Fibroblast of skin of back (primary cell): ENCODE results near the gene MAP4K1.
"Not testable (repeated sequence)": the region's sequence is repeated elsewhere in the genome, so short reads cannot be mapped to it uniquely, and the experiment has no call there.

Source experiments
- DNase-seq: peaks from one replicate; pipeline ENCODE4 v3.0.0-alpha.2; 2013

Gene MAP4K1

DNA sequence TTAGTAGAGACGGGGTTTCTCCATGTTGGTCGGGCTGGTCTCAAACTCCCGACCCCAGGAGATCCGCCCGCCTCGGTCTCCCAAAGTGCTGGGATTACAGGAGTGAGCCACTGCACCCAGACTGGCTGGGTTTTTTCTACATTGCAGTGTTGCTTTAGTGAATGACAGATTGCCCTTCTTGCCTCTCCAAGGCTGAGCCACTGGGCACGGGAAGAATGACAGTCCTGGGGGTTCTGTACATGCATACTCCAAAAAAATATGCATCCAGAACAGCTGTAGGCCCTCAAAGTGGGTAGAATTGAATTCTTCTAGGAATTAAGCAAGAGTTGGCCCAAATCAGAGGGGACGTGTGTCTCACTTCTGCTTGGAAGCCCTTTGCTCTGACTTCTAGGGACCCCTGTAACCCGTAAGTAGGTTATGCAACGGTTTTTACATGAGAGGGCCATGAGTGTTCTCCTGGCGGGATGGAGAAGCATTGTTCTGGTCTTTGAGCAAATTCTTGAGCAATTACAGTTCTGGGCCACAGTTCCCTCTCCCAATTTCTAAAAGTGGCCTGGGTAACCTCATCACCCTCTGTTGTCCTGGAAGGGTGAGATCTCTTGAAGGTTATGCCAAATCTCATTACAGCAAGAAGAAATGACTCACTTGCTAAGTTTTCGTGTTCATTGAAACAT lies 33.3 kb upstream of the MAP4K1 start:
- peak; percentile 72 for DNase-seq

- DNase-seq: no peak
These were observed 32.5 kb upstream of the MAP4K1 start for GRCh38 chr19:38650172-38650775.

DNA sequence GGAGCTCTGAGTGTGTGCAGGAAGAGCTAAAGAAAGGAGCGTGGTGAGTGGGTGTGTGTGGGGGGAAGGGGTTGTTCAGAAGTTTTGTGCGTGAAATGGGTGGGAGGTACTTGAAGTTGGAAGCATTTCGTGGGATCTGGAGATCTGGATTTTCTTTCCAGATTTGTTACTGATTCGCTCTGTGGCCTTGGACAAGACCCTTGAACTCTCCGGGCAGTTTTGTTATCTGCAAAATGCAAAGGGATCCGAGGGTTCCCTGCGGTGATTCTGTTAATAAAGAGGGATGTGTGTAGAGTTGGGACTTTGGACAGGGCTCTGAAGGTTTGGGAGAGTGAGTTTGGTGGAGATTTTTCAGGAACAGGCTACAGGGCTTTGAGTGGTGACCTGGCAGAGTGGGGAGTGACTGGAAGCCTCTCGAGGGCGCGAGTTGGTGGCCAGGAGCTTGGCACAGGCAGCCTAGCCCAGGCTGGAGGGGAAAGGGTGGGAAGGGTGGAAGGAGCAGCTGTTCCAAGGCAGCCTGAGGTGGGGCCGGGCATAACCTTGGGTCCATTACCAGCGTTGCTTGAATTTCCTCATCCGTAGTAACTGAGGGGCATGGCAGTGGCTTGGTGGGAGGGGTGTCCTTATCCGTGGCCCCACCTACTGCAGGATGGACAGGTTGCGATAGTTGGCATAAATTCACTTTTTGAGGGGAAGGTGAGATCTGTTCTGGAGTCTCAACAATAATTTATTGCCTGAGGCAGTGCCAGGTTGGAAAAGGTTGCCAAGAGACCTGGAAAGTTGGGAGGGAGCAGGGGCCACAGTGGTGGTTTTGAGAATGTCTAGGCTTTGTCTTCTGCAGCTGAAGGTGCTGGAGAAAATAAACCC lies 31.8 kb upstream of the MAP4K1 start:
- DNase-seq: no peak

DNA sequence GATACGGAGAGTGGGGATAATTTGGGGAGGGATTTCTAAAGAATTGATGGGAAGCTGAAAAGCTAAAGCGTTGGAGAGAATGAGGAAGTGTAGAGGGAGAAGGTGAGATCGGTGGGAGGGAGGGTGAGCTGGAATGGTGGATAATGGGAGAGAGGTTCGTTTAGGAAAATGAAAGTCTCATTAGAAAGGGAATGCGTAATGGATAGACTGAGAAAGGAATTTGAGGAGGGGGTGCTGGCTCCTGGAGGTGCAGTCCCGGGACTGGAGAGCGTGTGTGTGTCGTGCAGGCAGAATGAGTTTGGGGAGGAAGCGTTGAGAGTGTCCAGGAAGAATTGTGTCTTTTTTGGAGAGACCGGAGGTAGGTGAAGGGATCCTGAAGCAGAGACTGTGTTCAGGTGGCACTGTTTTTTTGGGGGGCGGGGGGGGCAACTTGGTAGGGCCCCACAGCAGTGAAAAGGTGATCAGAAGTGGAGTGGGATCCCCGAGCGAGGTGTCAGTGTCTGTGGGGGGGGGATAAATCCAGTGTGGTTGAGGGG lies 31.1 kb upstream of the MAP4K1 start:
- no peak for DNase-seq

GRCh38 chr19:38647966-38648768 lies 30.4 kb upstream of the MAP4K1 start:
- DNase-seq: no peak

GRCh38 chr19:38647368-38647965 lies 29.7 kb upstream of the MAP4K1 start, which contains the start of gene ACTN4:
Gene ACTN4 (plus strand): TSS chr19:38647649. CDS start chr19:38647746, 97 bp downstream.
- DNase-seq: peak; percentile 95

DNA sequence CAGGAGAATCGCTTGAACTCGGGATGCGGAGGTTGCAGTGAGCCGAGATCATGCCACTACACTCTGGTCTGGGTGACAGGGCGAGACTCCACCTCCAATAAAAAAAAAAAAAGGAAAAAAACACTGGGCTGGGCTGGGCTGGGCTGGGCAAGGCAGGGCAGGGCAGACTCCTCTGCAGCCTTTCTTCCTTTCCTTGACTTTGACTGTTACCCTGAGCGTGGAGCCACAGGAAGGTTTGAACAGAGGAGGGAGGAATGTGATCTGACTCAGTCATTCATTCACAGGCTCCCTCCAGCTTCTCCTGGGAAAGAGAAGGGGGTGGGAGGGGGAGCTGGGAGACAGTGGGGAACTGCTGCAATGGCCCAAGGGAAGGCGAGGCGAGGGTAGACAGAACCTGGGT lies 27.0 kb upstream of the MAP4K1 start:
- no peak for DNase-seq

GRCh38 chr19:38642176-38642575 lies 24.4 kb upstream of the MAP4K1 start:
- no peak for DNase-seq

DNA sequence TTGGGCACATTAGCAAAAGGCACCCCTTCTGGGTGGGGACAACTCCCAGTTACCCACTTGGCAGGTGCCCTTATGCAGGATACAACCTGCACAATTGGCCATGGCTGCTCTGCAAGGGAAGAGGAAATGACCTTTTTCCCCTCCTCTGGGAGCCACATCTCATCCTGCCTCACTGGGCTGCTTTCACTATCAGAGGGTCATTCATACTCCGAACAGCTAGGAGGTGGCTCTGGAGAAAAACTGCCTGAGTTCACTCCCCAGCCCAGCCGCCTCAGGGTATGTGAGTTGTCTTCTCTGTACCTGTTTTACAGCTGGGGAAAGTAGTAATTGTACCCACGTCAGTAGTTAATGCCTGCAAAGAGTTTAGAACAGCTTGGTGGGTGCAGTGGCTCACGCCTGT lies 22.6 kb upstream of the MAP4K1 start:
- DNase-seq: no peak

GRCh38 chr19:38639679-38640078 lies 21.9 kb upstream of the MAP4K1 start:
- no peak for DNase-seq

DNA sequence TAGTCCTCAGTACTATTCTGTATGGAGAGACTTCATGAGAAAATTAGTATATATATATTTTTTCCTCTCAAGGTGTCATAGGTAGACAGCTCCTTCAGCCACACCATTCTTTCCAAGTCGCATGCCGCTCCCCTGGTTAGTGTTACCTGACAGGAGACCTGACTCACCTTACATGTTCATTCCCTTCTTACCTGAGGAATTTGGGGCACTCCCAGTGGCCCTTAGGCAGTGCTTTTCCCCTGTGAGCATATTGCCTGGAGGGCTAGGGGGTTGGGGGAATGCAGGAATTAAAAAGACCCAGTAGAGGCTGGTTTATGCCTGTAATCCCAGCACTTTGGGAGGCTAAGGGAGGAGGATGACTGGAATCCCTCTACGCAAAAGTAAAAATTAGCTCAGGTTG lies 20.7 kb upstream of the MAP4K1 start:
- no peak for DNase-seq

- DNase-seq: no peak
These were observed 18.0 kb upstream of the MAP4K1 start for GRCh38 chr19:38635483-38636399.

GRCh38 chr19:38634757-38635482 lies 17.2 kb upstream of the MAP4K1 start:
- DNase-seq: peak; percentile 60

- DNase-seq: no peak
These were observed 14.9 kb upstream of the MAP4K1 start for GRCh38 chr19:38632476-38633213.

DNA sequence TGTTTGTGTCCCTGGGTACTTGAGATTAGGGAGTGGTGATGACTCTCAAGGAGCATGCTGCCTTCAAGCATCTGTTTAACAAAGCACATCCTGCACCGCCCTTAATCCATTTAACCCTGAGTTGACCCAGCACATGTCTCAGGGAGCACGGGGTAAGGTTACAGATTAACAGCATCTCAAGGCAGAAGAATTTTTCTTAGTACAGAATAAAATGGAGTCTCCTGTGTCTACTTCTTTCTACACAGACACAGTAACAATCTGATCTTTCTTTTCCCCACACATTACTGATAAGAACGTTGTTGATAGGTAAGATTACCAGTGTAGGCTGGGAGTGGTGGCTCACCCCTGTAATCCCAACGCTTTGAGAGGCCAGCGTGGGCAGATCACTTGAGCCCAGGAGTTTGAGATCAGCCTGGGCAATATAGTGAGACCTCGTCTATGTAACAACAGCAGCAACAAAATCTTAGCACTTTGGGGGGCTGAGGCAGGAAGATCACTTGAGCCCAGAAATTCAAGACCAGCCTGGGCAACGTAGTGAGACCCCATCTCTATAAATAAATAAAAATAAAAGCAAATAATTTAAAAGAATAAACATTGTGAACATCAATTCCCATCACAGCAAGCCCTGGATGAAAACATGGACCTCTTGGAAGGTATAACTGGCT lies 14.2 kb upstream of the MAP4K1 start:
- DNase-seq: not testable (repeated sequence)

GRCh38 chr19:38631301-38631700 lies 13.5 kb upstream of the MAP4K1 start:
- not testable (repeated sequence) for DNase-seq

GRCh38 chr19:38629568-38629967 lies 11.8 kb upstream of the MAP4K1 start:
- DNase-seq: no peak

DNA sequence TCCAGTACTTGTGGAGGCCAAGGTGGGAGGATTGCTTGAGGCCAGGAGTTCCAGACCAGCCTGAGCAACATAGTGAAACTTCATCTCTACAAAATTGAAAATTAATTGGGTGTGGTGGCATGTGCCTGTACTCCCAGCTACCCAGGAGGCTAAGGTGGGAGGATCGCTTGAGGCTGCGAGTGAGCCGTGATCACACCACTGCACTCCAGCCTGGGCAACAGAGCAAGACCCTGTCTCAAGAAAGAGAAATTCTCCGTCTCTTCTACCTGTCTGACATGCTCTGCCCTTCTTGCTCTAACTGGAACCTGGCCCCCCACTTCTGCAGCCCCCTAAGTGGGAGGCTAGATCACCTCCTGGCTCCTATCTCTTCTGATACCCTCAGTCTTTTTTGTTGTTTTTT lies 8.6 kb upstream of the MAP4K1 start:
- DNase-seq: no peak

GRCh38 chr19:38624822-38625221 lies 7.1 kb upstream of the MAP4K1 start:
- no peak for DNase-seq
